Kasumi-1 (cell line): ENCODE data around the gene DMRT3.
A peak's percentile ranks its signal among the peaks of the same experiment; 100 is the strongest.
"Not testable (repeated sequence)": the region's sequence is repeated elsewhere in the genome, so short reads cannot be mapped to it uniquely, and the experiment has no call there.

Experiments used
- DNase-seq, 2 experiments: peaks; one replicate each; lab custom pipeline; 2025; lab: John Stamatoyannopoulos, UW

Gene DMRT3

DNA sequence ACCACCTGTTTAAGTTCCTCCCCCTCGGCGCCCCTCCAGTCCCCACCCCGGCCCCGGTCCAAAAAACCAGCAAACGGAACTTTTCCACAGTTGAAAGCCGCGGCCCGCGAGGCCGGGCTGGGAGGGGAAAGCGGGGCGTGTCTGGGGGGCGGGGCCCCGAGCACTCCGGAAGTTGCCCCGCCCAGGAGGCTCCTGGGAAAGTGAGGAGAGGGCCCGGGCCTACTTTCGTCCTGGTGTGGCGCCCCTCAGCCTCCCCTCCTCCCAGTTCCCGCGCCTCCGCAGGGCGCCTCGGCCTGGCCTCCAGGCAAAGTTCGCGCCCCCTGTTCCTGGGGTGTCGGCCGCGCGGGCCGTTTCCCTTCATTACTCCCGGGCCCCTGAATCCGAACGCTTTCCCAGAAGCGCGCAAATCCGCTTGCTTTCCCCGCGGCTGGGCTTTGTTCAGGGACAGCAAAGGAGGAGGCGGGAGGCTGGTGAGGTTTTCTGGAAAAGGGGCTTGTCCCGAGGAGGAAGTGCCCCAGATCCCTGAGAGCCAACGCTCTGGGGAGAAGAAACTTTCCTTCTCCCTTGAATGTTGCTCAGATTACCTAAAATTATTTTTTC lies 4.5 kb upstream of the DMRT3 start:
- DNase-seq: no peak

- DNase-seq: no peak
These were observed 3.8 kb upstream of the DMRT3 start for GRCh38 chr9:972501-973294.

DNA sequence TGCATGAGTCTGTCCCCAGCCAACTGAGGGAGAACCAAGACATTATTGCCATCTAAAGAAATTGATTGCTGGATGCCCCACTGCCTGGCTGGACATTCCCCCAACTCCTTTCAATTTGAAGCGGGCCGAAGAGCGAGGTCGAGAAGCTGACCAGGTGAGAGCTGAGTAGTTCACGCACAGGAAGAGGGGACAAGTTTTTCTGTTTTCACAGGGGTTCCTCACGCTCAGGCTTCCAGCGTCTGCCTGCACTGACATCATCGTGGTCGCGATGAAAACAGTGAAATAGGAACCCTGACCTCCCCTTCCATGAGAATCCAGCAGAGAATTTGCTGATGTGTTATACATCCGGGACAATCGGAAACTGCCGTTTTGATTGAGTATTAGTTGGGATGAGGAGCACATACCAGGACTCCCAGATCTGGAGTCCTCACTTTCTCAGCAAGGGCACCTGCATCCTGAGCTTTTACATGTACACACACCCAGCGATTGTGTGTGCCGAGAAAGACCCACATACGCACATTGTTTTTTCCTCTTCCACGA lies 3.1 kb upstream of the DMRT3 start:
- DNase-seq: no peak

GRCh38 chr9:974031-974995 lies 2.1 kb upstream of the DMRT3 start:
- no peak for DNase-seq

DNA sequence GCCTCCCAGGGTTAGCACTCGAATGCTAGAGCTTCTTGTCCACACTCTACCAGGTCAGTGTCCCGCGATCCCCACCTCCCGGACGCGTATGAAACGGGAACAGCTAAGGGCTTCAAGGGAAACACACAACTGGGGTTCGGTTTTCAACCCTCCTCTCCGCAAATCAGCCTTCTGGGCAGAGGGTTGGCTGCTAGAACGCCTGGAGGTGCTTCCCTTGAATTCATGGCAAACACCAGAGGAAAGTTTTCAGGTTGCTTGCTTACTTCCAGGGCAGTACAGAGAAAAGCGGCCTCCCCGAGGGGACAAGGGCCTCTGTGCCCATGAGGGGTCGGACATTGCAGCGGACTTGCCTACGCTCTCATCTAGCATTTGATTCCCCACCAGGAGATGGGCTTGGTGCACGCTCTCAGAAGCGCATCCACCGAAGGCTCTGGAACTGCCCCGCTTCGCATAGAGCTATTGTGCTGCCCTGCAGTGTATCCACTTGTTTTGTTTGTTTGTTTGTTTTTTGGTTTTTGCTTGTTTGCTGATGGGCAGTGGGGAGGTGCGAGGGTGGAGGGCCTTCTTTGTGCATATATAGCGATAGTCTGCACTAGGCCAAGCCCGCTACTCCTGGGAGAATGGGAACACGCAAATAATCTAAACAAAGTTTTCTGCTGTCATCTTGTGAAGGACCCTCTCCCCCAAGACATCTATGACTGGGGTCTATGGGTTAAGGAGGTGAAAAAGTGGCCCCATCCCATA lies 1.3 kb upstream of the DMRT3 start:
- no peak for DNase-seq

- no peak for DNase-seq
These were observed 656 bp upstream of the DMRT3 start for GRCh38 chr9:975740-976257.

DNA sequence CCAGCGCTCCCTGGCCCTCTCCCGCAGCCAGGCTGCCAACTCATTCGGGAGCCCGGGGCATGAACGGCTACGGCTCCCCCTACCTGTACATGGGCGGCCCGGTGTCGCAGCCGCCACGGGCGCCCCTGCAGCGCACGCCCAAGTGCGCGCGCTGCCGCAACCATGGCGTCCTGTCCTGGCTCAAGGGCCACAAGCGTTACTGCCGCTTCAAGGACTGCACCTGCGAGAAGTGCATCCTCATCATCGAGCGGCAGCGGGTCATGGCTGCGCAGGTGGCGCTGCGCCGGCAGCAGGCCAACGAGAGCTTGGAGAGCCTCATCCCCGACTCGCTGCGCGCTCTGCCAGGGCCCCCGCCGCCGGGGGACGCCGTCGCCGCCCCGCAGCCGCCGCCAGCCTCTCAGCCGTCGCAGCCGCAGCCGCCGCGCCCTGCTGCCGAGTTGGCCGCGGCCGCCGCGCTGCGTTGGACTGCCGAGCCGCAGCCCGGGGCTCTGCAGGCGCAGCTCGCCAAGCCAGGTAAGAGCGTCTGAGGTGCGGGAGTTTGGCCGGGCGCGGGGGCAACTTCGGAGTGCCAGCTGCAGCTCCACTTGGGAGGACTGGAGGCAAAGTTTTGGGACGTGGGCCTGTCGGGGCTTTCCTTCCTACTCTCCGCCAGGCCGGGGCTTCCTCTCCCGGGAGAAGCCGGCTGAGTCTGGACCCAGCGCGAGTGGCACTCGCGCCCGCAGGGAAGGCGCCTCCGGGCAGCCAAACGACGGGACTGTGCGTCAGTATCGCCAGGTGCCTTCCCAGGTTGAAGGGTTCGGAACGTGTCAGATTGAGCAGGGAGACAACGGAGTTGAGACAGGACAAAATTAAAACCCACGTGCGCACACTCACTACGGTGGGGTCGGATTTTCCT lies 735 bp downstream of the DMRT3 start:
- DNase-seq: no peak

GRCh38 chr9:977838-978830 lies 1.7 kb downstream of the DMRT3 start:
- no peak for DNase-seq

- no peak for DNase-seq
These were observed 3.5 kb downstream of the DMRT3 start for GRCh38 chr9:979983-980382.

DNA sequence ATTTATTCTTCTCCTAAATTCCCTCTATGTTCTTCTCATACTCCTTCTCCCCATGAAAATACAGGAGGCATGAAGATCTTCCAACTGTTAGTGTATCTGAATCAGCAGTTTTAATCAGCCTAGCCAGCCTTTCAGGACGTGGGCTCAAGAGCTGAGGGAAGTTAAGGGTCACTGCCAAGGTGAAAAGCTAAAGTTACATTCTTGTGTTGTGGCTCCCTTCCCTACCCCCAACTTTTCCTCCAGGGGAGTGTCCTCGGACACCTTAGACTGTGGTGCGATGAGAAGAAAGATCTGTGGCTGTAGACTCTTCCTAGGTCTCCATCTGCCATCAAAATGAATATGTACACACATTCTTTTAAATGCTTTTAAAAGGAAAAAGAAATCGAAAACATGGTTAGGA lies 4.2 kb downstream of the DMRT3 start:
- DNase-seq: no peak

DNA sequence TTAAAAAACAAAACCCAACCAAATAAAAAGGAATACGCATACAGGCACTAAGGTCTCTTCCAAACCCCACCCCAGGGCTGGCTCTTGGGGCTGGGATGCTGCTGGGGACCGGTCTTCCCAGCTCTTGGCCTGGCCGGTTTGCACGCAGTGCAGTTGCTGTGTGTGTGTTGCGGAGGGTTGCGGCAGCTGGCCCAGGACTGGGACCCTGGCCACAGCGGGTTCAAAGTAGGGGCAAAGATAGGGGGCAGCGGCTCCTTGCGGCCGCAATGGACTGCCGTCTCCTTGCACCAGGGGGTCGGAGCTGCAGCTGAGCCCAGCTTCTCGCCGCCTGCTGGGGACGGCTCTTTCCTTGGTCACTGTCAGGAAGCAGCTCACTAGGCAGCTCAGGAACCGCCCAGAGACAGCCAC lies 5.0 kb downstream of the DMRT3 start:
- DNase-seq: no peak

DNA sequence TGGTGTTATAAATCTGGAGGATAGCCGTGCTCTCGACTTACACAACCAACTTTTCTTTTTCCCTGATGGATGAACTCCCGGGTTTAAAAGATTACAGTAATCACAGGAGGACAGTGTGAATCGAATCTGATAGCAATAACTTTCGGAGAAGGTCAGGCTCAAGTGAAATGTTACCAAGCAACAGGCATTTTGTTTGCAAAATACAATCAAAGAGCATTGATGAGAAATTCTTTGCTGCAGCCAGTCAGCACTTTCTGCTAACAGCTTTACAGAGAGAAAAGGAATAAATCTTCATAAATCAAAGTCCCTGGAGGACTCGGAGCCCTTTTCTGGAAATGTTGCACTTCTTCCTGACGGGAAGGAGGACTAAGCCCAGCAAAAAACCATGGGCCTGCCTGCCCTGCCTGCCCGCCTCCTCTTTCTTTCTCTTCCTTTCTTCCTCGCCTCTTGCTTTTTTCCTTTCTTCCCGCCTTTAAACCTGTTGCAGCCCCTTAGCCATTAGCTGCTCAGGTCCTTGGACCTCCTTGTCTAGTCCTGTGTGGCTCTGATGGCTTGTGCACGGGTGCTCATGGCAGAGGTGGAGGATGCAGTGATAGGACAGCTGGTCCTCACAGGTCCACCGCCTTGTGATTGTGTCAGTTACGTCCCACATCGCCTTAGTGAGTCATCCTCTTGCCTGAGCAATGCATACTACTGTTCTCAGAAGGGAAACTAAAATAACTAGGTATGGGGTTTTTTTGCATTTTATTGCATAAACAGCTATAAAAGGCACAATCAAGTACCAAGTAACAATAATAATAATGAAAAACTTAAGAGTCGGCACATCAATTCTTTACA lies 6.2 kb downstream of the DMRT3 start:
- no peak for DNase-seq

GRCh38 chr9:994005-994404 lies 17.6 kb downstream of the DMRT3 start:
- DNase-seq: peak; percentile 8 to 34

- no peak for DNase-seq
These were observed 18.7 kb downstream of the DMRT3 start for GRCh38 chr9:995192-995591.

GRCh38 chr9:995781-996180 lies 19.3 kb downstream of the DMRT3 start:
- DNase-seq: no peak

- not testable (repeated sequence) for DNase-seq
These were observed 22.1 kb downstream of the DMRT3 start for GRCh38 chr9:998299-999110.

DNA sequence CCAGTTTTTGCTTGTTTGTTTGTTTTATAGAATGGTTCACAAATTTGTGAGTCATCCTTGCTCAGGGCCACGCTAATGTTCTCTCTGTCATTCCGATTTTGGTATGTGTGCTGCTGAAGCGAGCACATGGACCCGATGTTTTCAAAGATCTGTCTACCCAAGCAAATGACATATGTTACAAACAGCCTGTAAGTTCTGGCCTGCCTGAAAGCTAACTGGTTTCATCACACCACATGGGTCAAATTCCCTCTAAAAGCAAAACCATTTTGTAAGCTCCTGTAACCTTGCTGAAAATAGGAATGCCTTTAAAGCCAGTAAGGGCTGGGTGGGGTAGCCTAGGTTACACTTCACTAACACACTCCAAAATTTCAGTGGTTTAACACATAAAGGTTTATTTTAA lies 25.4 kb downstream of the DMRT3 start:
- DNase-seq: no peak
